ENCODE measurements around the gene MRPS7.
A peak's percentile ranks its signal among the peaks of the same experiment; 100 is the strongest.

The MRPS7 gene

DNA sequence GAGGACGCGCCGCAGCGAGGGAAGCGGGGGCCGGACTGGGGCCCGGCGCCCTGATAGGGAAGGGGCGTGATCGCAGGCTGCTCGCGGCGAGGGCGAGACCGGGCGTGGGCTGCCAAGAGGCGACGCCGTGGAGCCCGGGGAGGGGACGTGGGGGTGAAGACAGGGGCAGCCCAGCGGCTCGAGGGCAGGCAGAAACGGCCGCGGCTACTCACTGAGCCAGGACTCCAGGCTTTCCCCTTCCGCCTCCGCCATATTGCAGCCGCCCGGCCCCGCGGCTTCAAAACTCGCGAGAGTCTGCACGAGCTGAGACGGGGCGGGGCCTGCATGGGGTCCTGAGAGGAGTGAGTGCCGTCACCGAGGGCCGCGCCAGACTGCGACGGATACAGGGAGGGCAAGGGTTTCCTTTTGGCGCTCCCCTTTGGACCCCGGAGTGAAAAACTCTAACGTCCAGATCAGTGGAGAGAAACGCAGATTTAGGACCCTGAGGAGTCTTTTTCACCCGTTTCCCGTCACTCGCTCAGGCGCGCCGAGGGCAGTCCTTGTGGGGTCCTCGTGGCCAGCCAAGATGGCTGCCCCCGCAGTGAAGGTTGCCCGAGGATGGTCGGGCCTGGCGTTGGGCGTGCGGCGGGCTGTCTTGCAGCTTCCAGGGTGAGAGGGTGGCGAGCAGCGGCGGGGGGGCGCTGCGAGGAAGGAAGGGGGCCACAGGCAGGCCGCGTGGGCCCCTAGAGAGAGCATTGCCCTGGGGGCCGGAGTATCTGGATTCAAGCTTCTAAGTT, at the start of gene MRPS7, which contains the start of gene GGA3:
TSS of gene MRPS7 (plus strand) at position 544 of the 776 bp plus-strand sequence. CDS start at position 566, 22 bp downstream.
TSS of gene GGA3 (minus strand) at position 271 of the 776 bp plus-strand sequence. CDS start at position 252, 19 bp downstream.
- DNase-seq, result peak; percentile 93

DNA sequence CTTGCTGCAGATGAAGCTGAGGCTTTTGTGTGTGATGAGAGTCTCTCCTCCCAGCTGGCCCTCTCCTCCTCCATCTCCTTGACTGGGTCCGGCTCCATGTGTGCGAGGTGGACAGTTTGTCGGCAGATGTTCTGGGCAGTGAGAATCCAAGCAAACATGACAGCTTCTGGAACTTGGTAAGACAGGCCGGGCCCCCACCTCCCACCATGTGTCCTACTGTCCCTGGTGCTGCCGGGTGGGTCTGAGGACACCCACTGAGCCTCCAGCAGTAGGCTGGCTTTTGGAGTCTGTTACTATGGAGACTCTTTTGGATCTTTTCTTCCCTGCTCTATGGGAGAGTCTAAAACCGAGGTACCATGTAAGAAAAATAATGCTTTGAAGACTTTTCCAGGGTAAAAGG, 43.5 kb upstream of the MRPS7 start:
- DNase-seq, result no peak

DNA sequence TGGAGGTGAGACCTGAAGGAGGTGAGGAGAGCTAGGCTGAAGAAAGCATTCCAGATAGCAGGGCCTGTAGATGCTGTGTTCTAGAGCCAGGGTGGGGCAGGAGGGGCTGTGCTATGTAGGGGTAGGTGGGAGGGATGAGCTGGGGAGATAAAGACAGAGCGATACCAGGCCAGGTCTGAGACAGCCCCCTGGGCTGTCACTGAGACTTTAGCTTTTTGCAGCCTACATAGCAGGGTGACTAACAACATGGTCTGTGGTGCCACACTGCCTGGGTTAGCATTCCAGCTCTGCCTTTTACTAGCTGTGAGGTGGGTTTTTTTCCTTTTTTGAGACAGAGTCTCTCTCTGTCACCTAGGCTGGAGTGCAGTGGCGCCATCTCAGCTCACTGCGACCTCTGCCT, 41.9 kb upstream of the MRPS7 start:
- DNase-seq, result no peak

DNA sequence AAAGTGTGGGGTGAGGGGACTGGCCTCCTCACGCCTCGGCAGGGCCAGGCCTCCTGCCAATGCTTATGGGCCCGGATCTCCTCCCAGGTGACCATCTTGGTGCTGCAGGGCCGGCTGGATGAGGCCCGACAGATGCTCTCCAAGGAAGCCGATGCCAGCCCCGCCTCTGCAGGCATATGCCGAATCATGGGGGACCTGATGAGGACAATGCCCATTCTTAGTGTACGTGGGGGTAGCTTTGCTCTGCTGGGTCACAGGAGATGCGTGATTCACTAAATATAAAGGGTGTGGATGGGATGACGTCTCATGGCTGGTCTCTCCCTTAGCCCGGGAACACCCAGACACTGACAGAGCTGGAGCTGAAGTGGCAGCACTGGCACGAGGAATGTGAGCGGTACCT, 36.7 kb upstream of the MRPS7 start:
- no peak for DNase-seq

DNA sequence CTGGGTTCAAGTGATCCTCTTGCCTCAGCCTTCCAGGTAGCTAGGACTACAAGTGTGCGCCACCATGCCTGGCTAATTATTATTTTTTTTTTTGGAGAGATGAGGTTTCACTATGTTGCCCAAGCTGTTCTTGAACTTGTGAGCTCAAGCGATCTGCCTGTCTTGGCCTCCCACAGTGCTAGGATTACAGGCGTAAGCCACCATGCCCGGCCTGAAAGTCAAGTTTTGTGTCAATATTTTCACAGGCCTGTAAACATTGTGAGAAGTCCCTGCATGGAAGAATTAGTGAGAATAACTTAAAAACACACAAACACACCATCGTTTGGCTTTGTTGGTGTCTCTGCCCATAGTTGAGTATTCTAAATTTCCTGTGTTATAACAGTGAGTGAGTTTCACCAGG, 34.0 kb upstream of the MRPS7 start:
- no peak for DNase-seq

DNA sequence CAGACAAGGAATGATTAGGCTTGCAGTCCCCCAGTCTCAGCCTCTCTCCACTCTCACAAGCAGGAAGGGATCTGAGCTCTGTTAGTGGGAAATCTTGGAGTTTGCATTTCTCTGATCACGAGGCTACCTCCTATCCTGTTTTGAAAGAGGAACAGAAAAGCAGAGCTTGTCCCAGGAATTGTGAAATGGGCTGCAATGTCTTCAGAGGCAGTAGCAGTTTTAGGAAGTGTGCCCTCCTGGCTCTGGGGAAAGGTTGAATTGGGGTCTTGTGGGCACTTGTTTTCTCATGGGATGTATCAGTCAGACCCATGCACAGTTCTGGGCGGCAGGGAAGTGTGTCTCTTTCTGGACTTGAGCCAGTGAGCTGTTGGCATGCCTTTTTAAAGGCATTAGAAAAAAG, 33.4 kb upstream of the MRPS7 start:
- DNase-seq, result no peak

DNA sequence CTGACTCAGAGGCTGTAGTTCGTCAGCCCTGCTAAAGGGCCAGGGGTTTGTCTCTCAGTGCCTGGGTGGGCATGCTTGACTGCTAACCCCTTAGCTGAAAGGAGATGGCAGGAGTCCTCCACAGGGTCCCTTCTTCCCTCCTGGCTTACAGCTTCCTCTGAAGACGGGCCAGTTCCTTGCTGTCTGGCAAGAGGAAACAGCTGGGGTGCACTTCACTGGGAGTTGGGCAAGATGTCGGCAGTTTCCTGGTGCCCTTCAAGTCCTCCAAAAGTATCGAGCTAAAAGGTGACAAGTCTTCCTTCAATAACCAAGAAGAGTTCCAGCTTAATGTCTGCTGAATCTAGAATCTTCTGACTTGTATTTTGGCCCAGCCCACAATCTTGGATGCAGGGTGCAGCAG, 32.8 kb upstream of the MRPS7 start:
- DNase-seq, result no peak

DNA sequence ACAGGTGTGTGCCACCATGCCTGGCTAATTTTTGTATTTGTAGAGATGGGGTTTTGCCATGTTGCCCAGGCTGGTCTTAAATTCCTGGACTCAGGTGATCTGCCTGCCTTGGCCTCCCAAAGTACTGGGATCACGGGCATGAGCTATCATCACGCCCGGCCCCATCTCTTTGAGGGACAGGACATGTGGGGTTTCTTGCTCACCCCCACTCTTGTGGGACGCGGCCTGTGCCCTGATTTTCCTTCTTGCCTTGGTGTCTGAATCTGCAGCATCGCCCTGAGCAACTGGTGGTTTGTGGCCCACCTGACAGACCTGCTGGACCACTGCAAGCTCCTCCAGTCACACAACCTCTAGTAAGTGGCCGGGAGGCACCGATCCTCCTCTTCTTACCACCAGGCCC, 30.6 kb upstream of the MRPS7 start:
- no peak for DNase-seq

DNA sequence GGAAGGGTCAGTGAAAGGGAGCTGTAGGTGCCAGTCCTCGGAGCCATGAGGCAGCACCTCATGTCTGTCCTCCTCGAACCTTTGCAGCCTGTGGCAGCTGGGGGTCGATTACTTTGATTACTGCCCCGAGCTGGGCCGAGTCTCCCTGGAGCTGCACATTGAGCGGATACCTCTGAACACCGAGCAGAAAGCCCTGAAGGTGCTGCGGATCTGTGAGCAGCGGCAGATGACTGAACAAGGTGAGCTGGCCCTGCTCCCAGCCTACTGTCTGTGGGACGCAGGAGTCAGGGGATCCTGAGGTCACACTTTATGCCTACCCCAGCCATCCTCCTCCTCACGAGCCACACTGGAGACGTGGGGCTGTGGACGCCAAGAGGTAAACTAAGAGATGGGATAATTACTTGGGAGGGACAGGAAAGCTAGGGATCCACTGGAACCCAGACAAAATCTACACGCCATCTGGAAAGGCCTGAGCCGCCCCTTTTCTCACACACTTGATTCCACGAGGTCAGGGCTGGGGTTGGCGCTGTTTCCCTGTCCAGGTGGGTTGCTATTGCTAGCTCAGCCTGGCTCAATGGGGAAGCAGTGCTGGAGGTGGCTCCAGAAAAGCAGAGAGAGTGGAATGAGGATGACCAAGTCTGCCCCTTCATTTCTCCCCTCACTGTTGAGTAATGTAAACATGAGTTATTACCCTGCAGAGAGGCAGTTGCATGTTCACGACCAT, 29.8 kb upstream of the MRPS7 start:
- no peak for DNase-seq

DNA sequence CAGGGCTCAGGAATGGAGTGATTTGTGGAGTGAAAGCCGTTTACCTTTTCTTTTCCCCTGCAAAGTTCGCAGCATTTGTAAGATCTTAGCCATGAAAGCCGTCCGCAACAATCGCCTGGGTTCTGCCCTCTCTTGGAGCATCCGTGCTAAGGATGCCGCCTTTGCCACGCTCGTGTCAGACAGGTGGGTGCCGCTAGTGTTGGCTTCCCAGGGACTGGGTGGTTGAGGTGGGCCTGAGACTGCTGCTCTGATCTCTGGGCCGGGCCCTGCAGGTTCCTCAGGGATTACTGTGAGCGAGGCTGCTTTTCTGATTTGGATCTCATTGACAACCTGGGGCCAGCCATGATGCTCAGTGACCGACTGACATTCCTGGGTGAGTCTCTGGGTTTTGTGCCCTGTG, 28.9 kb upstream of the MRPS7 start:
- DNase-seq, result no peak

DNA sequence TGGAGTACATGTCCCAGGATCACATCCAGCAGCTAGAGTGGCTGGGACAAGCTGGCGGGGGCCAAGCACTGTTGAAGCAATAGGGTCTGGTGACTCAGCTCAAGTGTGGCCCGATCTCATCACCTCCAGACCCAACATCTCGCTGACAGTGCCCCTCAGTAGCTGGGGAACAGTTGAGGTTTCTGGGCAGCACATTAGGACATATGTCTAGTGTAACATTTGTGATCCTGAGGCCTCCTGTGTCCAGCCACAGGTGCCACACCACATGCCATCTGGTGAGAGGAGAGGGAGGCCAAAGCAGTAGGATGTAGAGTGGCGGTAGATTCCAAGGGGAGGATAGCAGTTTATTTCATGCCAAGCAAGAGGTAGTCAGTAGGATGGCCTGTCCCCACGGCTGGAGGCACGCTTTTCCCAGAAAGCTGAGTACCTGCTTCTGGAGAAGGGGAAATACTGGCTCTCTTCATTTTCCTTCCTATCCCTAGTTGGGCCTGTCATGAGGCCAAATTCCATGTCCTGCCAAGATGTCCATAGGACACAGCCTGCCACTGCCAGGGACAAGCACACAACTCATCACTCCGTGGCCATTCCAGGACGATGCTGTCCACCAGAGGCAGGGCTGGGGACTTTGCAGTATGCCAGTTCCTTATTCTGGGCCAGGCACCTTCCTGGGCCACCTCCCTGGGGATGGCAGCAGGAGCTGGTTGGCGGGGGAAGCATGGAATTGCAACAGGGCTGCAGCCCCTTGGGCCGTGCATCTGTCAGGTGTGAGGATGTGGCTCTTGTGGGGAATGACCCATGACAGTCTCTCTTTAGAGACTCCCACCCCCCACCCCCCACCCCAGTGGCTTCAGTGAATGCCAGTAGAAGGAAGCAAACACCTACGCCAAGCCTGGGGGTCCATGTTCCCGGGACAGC, 24.3 kb upstream of the MRPS7 start:
- no peak for DNase-seq

DNA sequence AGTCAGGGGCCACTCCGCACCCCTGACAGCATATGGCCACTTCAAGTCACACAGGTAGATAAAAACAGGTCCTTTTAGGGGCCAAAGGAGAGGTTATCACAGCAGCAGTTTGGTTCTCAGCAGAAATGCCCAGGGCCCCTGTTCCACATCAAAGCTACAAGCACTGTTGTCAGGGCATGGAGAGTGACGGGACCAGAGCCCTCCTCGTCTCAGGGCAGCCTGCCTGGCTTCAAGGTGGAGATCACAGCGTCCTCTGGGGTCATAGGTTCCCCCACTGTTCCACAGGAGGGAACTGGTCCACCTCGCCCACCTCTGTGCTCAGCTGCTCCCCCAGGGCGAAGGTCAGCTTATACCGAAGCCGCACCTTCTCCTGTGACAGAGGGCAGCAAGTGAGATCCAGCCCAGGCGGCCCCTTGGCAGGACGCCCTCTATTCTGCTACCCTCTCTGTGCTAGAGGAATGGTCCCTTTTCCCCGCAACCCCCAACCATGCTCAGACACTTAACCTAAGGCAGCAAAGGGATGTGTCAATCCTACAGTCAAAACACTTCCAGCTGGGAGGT, 23.6 kb upstream of the MRPS7 start:
- no peak for DNase-seq

DNA sequence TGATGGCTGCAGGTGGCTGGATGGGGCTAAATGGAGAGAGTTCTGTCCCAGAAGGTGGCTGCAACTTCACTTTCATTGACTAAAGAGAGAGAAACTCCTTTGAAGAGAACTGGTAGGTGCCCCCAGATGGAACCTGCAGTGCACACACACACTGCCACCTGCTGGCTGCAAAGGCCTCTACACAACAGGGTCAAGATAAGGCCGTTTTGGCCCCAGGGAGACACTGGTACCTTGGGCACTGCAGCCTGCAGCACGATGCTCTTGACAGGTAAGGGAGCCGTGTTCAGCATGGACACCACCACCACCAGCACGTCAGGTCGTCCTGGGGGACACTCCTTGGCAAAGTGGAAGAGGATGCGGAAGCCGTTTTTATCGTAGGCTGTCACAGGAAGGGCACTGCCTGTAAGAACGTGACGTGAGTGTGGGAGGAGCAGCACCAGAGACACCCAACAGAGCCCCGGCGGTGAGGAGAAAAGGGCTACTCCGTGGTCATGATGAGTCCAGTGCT, 22.9 kb upstream of the MRPS7 start:
- DNase-seq, result peak; percentile 44

DNA sequence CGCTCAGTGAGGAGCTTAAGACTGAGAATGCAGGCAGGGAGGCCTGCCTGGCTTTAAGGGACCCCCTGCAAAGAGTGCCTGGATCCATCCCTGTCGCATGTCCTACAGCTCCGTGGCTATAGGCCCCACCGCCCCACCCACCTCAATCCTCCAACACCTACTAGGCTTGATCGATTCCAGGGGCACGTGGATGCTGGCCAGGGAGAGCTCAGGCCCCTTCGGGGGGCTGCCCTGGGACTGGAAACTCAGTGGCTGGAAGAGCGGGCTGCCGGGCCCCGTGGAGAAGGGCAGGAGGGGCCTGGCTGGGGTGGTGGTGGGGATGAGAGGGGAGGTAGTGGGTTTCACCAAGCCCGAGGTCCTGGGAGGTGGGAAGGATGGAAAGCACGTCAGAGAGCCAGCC, 22.5 kb upstream of the MRPS7 start:
- DNase-seq, result no peak

DNA sequence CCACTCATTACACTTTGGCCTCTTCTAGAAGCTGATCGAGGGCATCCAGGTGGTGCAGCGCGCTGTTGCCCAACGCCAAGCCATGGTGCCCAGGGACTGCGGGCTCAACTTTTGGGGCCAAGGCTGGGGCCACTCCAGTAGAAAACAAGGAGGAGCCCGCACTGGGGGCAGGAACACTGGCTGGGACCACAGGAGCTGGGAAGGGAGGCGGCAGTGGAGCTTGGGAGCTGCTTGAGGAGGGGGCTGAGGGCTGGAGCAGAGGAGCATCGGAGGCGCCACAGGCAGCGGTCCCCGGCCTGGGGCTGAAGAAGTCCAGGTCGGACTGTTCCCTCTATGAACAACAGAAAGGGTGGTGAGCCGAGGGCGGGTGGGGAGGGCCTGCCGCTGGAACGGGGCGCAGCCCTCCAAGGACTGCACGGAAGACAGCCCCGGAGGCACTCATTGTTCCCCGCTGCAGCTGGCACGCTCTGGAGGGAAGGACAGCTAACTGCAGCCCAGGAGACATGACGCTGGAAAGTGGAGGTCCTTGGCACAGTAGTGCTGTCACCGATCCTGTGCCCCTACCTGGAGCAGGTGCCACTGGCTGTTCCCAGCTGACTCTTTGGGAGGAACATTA, 21.8 kb upstream of the MRPS7 start:
- no peak for DNase-seq

DNA sequence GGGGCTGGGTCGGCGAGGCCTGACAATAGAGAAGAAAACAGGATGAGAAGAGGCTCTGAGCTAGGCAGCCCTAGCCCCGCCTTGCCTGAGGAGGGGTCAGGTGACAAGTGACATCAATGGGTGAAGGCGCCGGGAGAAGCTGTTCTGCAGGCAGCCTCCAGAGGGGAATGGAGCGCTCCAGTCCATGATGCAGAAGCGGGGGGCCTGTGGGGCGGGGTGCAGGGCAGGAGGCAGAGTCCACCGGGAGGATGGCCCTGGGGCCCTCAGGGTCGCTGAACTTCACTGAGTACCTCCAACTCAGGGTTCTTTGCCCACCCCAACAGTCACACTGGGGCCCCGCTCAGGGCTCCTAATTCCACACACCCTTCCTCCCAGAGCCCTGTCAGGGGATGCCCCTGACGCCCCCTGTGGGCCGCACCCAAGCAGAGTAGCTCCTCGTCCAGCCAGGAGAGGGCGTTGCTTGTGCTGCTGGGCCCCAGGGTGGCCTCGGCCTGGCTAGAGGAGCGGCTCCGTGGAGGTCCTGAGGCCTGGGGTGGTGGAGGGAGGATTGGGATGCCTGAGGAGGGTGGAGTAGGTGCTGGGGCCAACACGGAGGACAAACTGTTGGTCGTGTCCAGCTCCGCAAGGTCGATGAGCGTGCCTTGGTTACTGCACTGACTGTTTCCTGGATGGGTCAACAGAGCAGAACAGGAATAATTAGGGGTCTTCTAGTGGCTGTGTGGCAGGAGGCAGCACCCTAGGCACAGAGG, 21.1 kb upstream of the MRPS7 start:
- DNase-seq, result no peak

DNA sequence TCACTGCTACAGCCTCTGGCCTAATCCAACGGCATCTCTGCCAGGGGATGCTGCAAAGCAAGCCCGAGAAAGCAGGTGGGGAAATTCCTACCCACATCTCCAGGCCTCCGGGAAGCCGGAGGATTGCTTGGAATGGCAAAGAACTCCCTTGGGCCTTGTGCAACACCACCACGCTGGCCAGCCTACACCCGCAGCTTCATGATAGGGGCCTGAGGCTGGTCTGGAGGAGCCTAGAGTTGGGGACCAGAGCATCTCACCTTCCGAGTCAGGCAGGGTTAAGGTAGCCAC, 20.6 kb upstream of the MRPS7 start:
- no peak for DNase-seq

DNA sequence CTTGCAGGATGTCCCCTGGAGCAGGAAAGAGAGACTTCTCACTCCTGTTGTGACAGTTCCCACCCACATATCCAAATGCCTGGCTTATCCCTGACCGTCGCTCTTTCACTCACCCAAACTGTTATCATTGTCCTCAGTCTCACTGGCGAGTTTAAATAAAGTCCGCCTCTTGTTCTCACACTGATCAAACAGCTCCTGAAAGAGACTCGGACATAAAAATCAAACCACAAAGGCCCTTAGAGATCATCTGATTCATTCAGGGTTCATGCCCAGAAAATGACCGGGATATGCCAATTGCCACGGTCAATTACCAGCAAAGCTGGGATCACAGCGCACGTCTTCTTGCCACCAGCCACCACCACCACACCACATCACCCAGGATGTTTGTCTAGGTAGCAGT, 20.2 kb upstream of the MRPS7 start:
- DNase-seq, result no peak

DNA sequence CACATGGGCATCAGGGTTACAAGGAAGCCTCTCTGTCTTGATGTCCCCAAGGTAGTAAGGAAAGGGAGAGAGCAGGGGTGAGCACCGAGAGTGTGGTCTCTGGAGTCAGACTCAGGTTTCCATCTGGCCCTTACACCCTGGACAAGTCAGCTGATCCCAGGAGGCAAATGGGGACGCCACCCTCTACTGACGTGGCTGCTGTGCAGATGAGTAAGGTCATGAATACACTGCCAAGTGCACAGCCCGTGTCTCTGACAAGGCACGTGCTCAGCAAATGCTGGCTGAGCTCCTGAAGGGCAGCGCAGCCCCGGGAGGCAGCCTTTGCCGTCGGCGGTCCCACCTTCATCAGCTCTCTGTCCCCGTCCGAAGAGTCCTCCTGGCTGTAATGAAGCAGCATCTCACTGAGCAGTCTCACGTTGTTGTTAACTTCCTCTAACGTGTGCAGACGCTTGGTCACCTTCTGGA, 19.7 kb upstream of the MRPS7 start:
- DNase-seq, result no peak

DNA sequence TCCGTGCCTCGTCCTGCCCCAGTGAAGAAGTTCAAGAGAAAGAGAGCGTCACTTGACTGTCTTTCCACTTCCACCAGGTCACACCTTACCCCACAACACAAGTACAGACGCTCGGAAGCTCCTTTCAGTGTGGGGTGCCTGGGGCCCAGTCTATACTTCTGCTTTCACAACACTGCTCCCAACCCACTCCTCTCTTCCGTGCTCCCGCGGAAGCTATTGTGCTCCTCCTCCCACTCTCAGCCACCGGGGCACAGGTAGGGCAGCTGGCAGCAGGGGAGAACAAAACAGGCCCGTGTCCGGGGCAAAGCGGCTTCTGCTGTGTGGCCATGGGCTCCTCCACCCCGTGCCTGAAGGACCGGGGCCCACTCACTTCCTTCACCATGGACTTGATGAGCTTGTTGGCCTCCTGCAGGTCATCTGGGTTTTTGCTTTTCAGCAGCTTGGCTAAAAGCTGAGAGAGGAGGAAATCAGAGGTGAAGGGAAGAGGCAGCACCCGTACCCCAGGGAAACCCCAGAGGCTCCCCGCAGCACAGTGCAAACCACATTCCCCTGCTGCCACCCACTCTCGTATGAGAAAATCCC, 19.1 kb upstream of the MRPS7 start:
- DNase-seq, result no peak

DNA sequence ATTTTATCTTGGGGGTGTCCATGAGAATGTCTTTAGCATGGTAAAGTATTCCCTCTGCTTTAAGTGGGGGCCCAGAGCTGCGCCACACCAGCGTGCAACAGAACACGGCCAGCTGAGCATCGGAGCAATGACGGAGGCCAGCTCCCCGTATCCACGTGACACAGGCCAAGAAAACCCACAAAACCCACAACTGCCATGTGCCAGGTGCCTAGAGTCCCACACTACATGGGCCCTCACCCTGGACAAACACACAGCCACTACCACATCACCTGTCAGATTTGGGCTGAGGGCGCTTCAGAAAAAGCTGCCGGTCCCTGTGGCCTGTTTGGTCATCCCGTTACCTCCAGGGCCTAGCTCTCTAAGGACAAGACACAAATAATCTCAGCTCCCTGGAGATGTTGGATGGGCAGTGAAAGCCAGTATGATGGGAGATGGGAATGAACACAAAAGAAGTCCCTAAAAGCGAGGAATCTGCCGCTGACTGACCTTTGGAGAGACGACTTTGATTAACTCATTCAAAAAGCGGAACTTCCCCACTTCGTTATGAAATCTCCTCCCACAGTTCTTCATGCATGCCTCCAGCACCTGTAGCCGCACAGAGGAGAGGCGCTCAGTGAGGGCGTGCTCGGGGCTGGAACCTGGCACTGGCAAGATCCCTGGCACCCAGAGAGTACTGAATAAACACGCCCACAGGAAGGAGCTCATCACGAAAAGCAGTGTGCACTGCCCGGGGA, 17.4 kb upstream of the MRPS7 start:
- no peak for DNase-seq

Data from activated T-cell treated with anti-CD3 and anti-CD28 coated beads for 4 hours (primary cell).